PC-9 (cell line): ENCODE results near the gene QRFP.

Experiments used
- EZH2 ChIP-seq: fragments of 200-600 bp; sonication (generic); IDR thresholded peaks from 2 replicates; pipeline ENCODE4 v1.8.0; 2017; ENCODE audit warnings: antibody characterized with exemption, low read depth
- TF ChIP-seq, protein P1 (sequence below): fragments of 200-600 bp; sonication (generic); conservative IDR thresholded peaks from 2 replicates; pipeline ENCODE4 v1.6.1; 2017; ENCODE audit warnings: mixed run types, antibody characterized with exemption, mild to moderate bottlenecking, moderate library complexity

DNA sequence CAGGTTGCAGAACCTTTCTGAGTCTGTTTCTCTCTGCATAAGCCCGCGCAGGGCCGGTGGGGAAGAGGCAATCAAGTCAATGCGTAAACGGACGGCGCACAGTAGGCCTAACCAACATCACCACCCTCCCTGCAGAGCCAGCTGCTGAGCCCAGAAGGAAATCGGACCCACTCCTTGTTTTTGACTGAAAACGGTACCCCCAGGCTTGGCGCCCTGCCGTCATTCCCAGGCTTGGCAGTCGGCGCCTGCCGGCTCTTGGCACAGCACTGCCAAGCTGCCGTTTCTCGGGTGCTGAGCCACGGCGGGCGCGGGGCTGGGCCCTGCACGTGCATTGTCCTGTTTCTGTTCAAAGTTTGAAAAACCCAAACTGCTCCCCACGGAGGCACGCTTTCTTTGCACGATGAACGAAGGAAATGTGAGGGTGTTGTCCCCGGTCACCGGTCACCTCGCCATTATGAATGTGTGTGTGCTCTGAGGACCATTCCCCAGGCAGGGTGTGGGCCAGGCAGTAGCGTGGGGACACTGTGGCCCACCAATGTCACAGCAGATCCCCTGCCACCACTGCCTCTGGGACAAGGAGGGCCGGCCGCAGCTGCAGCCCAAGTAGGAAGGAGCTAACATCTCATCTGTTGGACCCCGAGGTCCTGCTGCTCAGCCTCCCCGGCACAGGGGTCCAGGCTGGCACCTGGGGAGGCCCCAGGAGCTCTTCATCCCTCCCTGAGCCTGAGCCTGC lies 22.4 kb upstream of the QRFP start:
- TF ChIP-seq EZH2: no peak
- TF ChIP-seq, protein P1, sequence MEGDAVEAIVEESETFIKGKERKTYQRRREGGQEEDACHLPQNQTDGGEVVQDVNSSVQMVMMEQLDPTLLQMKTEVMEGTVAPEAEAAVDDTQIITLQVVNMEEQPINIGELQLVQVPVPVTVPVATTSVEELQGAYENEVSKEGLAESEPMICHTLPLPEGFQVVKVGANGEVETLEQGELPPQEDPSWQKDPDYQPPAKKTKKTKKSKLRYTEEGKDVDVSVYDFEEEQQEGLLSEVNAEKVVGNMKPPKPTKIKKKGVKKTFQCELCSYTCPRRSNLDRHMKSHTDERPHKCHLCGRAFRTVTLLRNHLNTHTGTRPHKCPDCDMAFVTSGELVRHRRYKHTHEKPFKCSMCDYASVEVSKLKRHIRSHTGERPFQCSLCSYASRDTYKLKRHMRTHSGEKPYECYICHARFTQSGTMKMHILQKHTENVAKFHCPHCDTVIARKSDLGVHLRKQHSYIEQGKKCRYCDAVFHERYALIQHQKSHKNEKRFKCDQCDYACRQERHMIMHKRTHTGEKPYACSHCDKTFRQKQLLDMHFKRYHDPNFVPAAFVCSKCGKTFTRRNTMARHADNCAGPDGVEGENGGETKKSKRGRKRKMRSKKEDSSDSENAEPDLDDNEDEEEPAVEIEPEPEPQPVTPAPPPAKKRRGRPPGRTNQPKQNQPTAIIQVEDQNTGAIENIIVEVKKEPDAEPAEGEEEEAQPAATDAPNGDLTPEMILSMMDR: no peak
